HEK293 (cell line): ENCODE data around the gene GUCA1A.

Source experiments
- WT1 ChIP-seq: fragments of 450-650 bp; formaldehyde crosslinking; IDR thresholded peaks from 2 replicates; pipeline ENCODE4 v1.5.1; 2016; ENCODE audit warnings: missing biosample characterization, missing genetic modification characterization
- ZNF146 ChIP-seq: fragments of 450-650 bp; formaldehyde crosslinking; IDR thresholded peaks from 2 replicates; pipeline ENCODE4 v1.5.1; 2016; ENCODE audit warnings: missing biosample characterization, missing genetic modification characterization
- ZNF157 ChIP-seq: fragments of 450-650 bp; formaldehyde crosslinking; IDR thresholded peaks from 2 replicates; pipeline ENCODE4 v1.5.1; 2016; ENCODE audit warnings: missing biosample characterization, missing genetic modification characterization
- ZNF266 ChIP-seq: fragments of 450-650 bp; formaldehyde crosslinking; IDR thresholded peaks from 2 replicates; pipeline ENCODE4 v1.5.1; 2016; ENCODE audit warnings: missing biosample characterization, missing genetic modification characterization, low read depth
- ZNF274 ChIP-seq, 2 experiments: fragments of 200-500 bp in 1 of 2; fragments of 450-650 bp in 1 of 2; sonication (Bioruptor generic) in 1 of 2; formaldehyde crosslinking in 1 of 2; IDR thresholded peaks; 2 replicates each; pipeline versions ENCODE4 v1.5.1 to v1.6.1; 2014 to 2016; ENCODE audit warnings: borderline replicate concordance in 1 of 2, inconsistent platforms in 1 of 2, low read length in 1 of 2, missing biosample characterization in 1 of 2, missing genetic modification characterization in 1 of 2
- ZNF391 ChIP-seq: fragments of 450-650 bp; formaldehyde crosslinking; IDR thresholded peaks from 2 replicates; pipeline ENCODE4 v1.5.1; 2016; ENCODE audit warnings: low read depth, missing biosample characterization, missing genetic modification characterization, borderline replicate concordance
- ZNF394 ChIP-seq: fragments of 450-650 bp; formaldehyde crosslinking; IDR thresholded peaks from 2 replicates; pipeline ENCODE4 v1.5.1; 2016; ENCODE audit warnings: missing biosample characterization, missing genetic modification characterization, mild to moderate bottlenecking, moderate library complexity, borderline replicate concordance
- ZNF501 ChIP-seq: fragments of 450-650 bp; formaldehyde crosslinking; IDR thresholded peaks from 2 replicates; pipeline ENCODE4 v1.5.1; 2016; ENCODE audit warnings: missing biosample characterization, missing genetic modification characterization
- ZNF530 ChIP-seq: fragments of 450-650 bp; formaldehyde crosslinking; IDR thresholded peaks from 2 replicates; pipeline ENCODE4 v1.5.1; 2016; ENCODE audit warnings: low read depth, missing biosample characterization, missing genetic modification characterization
- ZNF558 ChIP-seq: fragments of 450-650 bp; formaldehyde crosslinking; IDR thresholded peaks from 2 replicates; pipeline ENCODE4 v1.5.1; 2016; ENCODE audit warnings: missing biosample characterization, missing genetic modification characterization
- ZNF560 ChIP-seq: fragments of 450-650 bp; formaldehyde crosslinking; IDR thresholded peaks from 2 replicates; pipeline ENCODE4 v1.5.1; 2017; ENCODE audit warnings: missing biosample characterization, missing genetic modification characterization, borderline replicate concordance
- ZNF76 ChIP-seq: fragments of 450-650 bp; formaldehyde crosslinking; IDR thresholded peaks from 2 replicates; pipeline ENCODE4; 2016; ENCODE audit warnings: low read depth, missing biosample characterization, missing genetic modification characterization, borderline replicate concordance
- TF ChIP-seq, protein P1 (sequence below): fragments of 450-650 bp; formaldehyde crosslinking; IDR thresholded peaks from 2 replicates; pipeline ENCODE4 v1.5.1; 2016; ENCODE audit warnings: missing biosample characterization, missing genetic modification characterization
- TF ChIP-seq, protein P2 (sequence below): fragments of 450-650 bp; formaldehyde crosslinking; IDR thresholded peaks from 2 replicates; pipeline ENCODE4 v1.5.1; 2017; ENCODE audit warnings: missing biosample characterization, missing genetic modification characterization
- TF ChIP-seq, protein P3 (sequence below): fragments of 450-650 bp; formaldehyde crosslinking; IDR thresholded peaks from 2 replicates; pipeline ENCODE4 v1.5.1; 2016; ENCODE audit warnings: missing biosample characterization, missing genetic modification characterization
- TF ChIP-seq, protein P4 (sequence below): fragments of 450-650 bp; formaldehyde crosslinking; IDR thresholded peaks from 2 replicates; pipeline ENCODE4 v1.5.1; 2016; ENCODE audit warnings: missing biosample characterization, missing genetic modification characterization
- TF ChIP-seq, protein P5 (sequence below): fragments of 450-650 bp; formaldehyde crosslinking; IDR thresholded peaks from 2 replicates; pipeline ENCODE4 v1.5.1; 2016; ENCODE audit warnings: missing biosample characterization, missing genetic modification characterization
- TF ChIP-seq, protein P6 (sequence below): fragments of 450-650 bp; formaldehyde crosslinking; IDR thresholded peaks from 2 replicates; pipeline ENCODE4 v1.5.1; 2016; ENCODE audit warnings: missing biosample characterization, missing genetic modification characterization
- TF ChIP-seq, protein P7 (sequence below): fragments of 450-650 bp; formaldehyde crosslinking; IDR thresholded peaks from 2 replicates; pipeline ENCODE4 v1.5.1; 2016; ENCODE audit warnings: missing biosample characterization, missing genetic modification characterization
- TF ChIP-seq, protein P8 (sequence below): fragments of 450-650 bp; formaldehyde crosslinking; conservative IDR thresholded peaks from 2 replicates; pipeline ENCODE4 v1.5.1; 2016; ENCODE audit warnings: low read depth, missing biosample characterization, missing genetic modification characterization

The GUCA1A gene

DNA sequence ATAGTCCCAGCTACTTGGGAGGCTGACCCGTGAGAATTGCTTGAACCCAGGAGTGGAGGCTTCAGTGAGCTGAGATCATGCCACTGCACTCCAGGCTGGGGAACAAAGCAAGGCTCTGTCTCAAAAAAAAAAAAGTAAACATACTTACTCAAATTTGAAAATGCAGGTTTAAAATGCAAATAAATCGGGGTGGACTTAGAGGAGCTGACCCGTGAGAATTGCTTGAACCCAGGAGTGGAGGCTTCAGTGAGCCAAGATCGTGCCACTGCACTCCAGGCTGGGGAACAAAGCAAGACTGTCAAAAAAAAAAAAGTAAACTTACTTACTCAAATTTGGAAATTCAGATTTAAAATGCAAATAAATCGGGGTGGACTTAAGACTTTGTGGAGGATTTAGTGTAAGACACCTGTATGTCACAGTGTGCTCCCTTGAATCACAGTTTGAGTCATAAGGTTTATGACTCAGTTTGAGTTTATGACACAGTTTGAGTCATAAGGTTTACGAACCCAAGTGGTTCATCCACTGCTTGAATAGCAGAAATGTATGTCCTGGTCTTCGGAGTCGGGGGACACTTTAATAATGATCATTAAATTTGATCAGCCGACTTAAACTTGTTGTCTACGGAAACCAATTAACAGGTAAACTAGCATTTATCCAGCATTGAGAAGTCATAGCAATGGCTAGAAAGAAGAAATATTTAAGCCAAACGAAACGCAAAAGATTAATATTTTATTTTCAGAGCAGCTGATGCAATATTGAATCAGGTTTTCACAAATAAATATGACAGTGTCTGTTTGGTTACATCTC is 51.3 kb downstream of the GUCA1A start (continued):
- TF ChIP-seq, protein P1, sequence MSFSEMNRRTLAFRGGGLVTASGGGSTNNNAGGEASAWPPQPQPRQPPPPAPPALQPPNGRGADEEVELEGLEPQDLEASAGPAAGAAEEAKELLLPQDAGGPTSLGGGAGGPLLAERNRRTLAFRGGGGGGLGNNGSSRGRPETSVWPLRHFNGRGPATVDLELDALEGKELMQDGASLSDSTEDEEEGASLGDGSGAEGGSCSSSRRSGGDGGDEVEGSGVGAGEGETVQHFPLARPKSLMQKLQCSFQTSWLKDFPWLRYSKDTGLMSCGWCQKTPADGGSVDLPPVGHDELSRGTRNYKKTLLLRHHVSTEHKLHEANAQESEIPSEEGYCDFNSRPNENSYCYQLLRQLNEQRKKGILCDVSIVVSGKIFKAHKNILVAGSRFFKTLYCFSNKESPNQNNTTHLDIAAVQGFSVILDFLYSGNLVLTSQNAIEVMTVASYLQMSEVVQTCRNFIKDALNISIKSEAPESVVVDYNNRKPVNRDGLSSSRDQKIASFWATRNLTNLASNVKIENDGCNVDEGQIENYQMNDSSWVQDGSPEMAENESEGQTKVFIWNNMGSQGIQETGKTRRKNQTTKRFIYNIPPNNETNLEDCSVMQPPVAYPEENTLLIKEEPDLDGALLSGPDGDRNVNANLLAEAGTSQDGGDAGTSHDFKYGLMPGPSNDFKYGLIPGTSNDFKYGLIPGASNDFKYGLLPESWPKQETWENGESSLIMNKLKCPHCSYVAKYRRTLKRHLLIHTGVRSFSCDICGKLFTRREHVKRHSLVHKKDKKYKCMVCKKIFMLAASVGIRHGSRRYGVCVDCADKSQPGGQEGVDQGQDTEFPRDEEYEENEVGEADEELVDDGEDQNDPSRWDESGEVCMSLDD (tag by site-specific recombination): no peak
- no peak for TF ChIP-seq ZNF274 (IDR thresholded peaks at IDR 0.05; ENCODE audit: low read length)
- no peak for TF ChIP-seq ZNF274 (tag by site-specific recombination; IDR thresholded peaks at IDR 0.05; ENCODE audit: borderline replicate concordance)
- TF ChIP-seq, protein P2, sequence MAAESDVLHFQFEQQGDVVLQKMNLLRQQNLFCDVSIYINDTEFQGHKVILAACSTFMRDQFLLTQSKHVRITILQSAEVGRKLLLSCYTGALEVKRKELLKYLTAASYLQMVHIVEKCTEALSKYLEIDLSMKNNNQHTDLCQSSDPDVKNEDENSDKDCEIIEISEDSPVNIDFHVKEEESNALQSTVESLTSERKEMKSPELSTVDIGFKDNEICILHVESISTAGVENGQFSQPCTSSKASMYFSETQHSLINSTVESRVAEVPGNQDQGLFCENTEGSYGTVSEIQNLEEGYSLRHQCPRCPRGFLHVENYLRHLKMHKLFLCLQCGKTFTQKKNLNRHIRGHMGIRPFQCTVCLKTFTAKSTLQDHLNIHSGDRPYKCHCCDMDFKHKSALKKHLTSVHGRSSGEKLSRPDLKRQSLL (tag by site-specific recombination): no peak
- no peak for TF ChIP-seq ZNF76 (tag by site-specific recombination)
- TF ChIP-seq ZNF146 (tag by site-specific recombination): no peak
- TF ChIP-seq ZNF560: no peak
- TF ChIP-seq ZNF501 (tag by site-specific recombination): no peak
- TF ChIP-seq, protein P3, sequence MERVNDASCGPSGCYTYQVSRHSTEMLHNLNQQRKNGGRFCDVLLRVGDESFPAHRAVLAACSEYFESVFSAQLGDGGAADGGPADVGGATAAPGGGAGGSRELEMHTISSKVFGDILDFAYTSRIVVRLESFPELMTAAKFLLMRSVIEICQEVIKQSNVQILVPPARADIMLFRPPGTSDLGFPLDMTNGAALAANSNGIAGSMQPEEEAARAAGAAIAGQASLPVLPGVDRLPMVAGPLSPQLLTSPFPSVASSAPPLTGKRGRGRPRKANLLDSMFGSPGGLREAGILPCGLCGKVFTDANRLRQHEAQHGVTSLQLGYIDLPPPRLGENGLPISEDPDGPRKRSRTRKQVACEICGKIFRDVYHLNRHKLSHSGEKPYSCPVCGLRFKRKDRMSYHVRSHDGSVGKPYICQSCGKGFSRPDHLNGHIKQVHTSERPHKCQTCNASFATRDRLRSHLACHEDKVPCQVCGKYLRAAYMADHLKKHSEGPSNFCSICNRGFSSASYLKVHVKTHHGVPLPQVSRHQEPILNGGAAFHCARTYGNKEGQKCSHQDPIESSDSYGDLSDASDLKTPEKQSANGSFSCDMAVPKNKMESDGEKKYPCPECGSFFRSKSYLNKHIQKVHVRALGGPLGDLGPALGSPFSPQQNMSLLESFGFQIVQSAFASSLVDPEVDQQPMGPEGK (tag by site-specific recombination): peak; percentile 46
- TF ChIP-seq, protein P4, sequence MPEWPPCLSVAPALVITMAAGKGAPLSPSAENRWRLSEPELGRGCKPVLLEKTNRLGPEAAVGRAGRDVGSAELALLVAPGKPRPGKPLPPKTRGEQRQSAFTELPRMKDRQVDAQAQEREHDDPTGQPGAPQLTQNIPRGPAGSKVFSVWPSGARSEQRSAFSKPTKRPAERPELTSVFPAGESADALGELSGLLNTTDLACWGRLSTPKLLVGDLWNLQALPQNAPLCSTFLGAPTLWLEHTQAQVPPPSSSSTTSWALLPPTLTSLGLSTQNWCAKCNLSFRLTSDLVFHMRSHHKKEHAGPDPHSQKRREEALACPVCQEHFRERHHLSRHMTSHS: no peak
- TF ChIP-seq, protein P5, sequence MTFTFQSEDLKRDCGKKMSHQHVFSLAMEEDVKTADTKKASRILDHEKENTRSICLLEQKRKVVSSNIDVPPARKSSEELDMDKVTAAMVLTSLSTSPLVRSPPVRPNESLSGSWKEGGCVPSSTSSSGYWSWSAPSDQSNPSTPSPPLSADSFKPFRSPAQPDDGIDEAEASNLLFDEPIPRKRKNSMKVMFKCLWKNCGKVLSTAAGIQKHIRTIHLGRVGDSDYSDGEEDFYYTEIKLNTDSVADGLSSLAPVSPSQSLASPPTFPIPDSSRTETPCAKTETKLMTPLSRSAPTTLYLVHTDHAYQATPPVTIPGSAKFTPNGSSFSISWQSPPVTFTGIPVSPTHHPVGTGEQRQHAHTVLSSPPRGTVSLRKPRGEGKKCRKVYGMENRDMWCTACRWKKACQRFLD (tag by site-specific recombination): no peak
- TF ChIP-seq ZNF157 (tag by site-specific recombination): no peak
- TF ChIP-seq ZNF266 (tag by site-specific recombination): no peak
- TF ChIP-seq ZNF530 (tag by site-specific recombination): no peak
- no peak for TF ChIP-seq ZNF394 (tag by site-specific recombination)
- peak; percentile 62; the same call in 1 of the 2 replicates for TF ChIP-seq ZNF558 (tag by site-specific recombination)
- TF ChIP-seq, protein P6, sequence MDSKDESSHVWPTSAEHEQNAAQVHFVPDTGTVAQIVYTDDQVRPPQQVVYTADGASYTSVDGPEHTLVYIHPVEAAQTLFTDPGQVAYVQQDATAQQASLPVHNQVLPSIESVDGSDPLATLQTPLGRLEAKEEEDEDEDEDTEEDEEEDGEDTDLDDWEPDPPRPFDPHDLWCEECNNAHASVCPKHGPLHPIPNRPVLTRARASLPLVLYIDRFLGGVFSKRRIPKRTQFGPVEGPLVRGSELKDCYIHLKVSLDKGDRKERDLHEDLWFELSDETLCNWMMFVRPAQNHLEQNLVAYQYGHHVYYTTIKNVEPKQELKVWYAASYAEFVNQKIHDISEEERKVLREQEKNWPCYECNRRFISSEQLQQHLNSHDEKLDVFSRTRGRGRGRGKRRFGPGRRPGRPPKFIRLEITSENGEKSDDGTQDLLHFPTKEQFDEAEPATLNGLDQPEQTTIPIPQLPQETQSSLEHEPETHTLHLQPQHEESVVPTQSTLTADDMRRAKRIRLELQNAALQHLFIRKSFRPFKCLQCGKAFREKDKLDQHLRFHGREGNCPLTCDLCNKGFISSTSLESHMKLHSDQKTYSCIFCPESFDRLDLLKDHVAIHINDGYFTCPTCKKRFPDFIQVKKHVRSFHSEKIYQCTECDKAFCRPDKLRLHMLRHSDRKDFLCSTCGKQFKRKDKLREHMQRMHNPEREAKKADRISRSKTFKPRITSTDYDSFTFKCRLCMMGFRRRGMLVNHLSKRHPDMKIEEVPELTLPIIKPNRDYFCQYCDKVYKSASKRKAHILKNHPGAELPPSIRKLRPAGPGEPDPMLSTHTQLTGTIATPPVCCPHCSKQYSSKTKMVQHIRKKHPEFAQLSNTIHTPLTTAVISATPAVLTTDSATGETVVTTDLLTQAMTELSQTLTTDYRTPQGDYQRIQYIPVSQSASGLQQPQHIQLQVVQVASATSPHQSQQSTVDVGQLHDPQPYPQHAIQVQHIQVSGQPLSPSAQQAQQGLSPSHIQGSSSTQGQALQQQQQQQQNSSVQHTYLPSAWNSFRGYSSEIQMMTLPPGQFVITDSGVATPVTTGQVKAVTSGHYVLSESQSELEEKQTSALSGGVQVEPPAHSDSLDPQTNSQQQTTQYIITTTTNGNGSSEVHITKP (tag by site-specific recombination): peak; percentile 62
- TF ChIP-seq, protein P7, sequence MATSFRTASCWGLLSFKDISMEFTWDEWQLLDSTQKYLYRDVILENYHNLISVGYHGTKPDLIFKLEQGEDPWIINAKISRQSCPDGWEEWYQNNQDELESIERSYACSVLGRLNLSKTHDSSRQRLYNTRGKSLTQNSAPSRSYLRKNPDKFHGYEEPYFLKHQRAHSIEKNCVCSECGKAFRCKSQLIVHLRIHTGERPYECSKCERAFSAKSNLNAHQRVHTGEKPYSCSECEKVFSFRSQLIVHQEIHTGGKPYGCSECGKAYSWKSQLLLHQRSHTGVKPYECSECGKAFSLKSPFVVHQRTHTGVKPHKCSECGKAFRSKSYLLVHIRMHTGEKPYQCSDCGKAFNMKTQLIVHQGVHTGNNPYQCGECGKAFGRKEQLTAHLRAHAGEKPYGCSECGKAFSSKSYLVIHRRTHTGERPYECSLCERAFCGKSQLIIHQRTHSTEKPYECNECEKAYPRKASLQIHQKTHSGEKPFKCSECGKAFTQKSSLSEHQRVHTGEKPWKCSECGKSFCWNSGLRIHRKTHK (tag by site-specific recombination): no peak
- TF ChIP-seq, protein P8, sequence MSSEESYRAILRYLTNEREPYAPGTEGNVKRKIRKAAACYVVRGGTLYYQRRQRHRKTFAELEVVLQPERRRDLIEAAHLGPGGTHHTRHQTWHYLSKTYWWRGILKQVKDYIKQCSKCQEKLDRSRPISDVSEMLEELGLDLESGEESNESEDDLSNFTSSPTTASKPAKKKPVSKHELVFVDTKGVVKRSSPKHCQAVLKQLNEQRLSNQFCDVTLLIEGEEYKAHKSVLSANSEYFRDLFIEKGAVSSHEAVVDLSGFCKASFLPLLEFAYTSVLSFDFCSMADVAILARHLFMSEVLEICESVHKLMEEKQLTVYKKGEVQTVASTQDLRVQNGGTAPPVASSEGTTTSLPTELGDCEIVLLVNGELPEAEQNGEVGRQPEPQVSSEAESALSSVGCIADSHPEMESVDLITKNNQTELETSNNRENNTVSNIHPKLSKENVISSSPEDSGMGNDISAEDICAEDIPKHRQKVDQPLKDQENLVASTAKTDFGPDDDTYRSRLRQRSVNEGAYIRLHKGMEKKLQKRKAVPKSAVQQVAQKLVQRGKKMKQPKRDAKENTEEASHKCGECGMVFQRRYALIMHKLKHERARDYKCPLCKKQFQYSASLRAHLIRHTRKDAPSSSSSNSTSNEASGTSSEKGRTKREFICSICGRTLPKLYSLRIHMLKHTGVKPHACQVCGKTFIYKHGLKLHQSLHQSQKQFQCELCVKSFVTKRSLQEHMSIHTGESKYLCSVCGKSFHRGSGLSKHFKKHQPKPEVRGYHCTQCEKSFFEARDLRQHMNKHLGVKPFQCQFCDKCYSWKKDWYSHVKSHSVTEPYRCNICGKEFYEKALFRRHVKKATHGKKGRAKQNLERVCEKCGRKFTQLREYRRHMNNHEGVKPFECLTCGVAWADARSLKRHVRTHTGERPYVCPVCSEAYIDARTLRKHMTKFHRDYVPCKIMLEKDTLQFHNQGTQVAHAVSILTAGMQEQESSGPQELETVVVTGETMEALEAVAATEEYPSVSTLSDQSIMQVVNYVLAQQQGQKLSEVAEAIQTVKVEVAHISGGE (tag by site-specific recombination): no peak
- TF ChIP-seq WT1 (tag by site-specific recombination): 0 out of 2 replicates have a peak, but pooled peaks have one; percentile 10
- no peak for TF ChIP-seq ZNF391 (tag by site-specific recombination)
